ENCODE measurements around the gene CLIP3. TPM values are rescaled to one million over a fixed set of nuclear protein-coding genes. Genes with fewer than 3 reads are reported as not detected.

CLIP3 gene
- total and polyA plus RNA-seq, 12 donors: 1.3 to 20.1 (median 7.8) TPM

- H3K27me3 ChIP-seq: no peaks in the 10 kb centered on the region
- H3K4me3 ChIP-seq: no peak overlapping the region
- H3K27ac ChIP-seq: no peak overlapping the region
- H3K4me1 ChIP-seq (replicated peaks in 1 of 2): peaks cover 16 to 18% of the 10 kb centered on the region in 2 donors
- DNase-seq: no peak
- 88 to 100% (median 98%) methylated on average over 2 to 11 of the region's 11 CpGs for WGBS, 4 donors
- no peak for TF ChIP-seq POLR2A (IDR thresholded peaks at IDR 0.05)
- TF ChIP-seq, protein P1, sequence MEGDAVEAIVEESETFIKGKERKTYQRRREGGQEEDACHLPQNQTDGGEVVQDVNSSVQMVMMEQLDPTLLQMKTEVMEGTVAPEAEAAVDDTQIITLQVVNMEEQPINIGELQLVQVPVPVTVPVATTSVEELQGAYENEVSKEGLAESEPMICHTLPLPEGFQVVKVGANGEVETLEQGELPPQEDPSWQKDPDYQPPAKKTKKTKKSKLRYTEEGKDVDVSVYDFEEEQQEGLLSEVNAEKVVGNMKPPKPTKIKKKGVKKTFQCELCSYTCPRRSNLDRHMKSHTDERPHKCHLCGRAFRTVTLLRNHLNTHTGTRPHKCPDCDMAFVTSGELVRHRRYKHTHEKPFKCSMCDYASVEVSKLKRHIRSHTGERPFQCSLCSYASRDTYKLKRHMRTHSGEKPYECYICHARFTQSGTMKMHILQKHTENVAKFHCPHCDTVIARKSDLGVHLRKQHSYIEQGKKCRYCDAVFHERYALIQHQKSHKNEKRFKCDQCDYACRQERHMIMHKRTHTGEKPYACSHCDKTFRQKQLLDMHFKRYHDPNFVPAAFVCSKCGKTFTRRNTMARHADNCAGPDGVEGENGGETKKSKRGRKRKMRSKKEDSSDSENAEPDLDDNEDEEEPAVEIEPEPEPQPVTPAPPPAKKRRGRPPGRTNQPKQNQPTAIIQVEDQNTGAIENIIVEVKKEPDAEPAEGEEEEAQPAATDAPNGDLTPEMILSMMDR (IDR thresholded peaks at IDR 0.05): no peak
- H3K9me3 ChIP-seq (replicated peaks in 1 of 3): no peaks in the 10 kb centered on the region
- intact Hi-C loops (cut with DNase I): loop anchor here in 1 of 2 donors (5.0 kb wide), 1 partner anchor 42 kb away; the partner anchor contains the start of genes THAP8 and WDR62
- H3K36me3 ChIP-seq (replicated peaks in 1 of 2): no peaks in the 10 kb centered on the region
Observed at GRCh38 chr19:36010402-36010801, 22.3 kb downstream of the CLIP3 start.

DNA sequence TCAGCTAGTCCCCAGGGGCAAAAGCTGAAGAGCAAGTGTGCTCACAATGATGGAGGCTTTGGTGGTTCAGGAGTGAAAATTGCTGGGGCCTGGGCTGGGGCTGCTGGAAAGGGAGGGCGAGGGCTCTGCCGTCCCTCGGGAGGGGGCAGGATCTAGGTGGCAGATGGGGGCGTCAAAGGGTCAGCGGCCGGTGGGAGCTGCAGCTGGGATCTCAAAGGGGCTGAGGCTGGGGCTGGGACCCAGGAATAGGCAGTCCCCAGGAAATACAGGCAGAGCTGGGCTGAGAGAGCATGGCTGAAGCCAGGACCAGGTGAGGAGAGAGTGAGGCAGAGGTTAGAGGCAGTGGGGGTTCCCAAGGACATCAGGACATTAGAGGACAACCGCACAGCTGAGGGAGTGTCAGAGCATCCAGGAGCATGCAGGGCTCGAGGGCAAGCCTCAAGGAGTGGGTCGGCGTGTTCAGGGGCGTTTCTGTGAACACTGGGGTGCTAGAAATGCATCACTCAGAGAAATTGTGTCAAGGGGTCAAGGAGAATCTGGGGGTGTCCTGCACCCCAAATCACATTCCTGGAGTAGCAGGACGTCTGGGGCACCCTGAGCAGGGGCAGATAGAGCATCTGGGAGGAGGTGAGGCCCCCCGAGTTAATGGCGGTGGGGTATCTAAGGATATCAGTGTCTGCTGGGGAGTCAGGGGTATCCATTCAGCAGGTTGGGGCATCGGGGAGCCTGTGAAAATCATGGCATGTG is 22.9 kb downstream of the CLIP3 start:
- DNase-seq: no peak
- 33 to 49% (median 47%) methylated on average over 11 to 15 of the region's 15 CpGs for WGBS, 4 donors
- TF ChIP-seq POLR2A (IDR thresholded peaks at IDR 0.05): no peak
- TF ChIP-seq, protein P1 (IDR thresholded peaks at IDR 0.05): no peak

GRCh38 chr19:36009220-36009619 is 23.5 kb downstream of the CLIP3 start:
- Histone ChIP-seq H3K27me3 (no peaks in the 10 kb centered on the region), H3K9me3 (replicated peaks in 1 of 3) (no peaks in the 10 kb centered on the region), H3K4me1 (replicated peaks in 1 of 2) (peaks cover 11 to 12% of the 10 kb centered on the region in 2 donors), H3K4me3 (peak overlapping the region in 2 of 4 donors; percentile 14 to 50), H3K27ac (peak overlapping the region in 2 of 5 donors; percentile 38 to 53), H3K36me3 (replicated peaks in 1 of 2) (no peaks in the 10 kb centered on the region)
- intact Hi-C loops (cut with DNase I): no loop called here
- peak in 6 of 7 donors; percentile 64 to 85 (median 73) for DNase-seq
- WGBS, 4 donors: 1 to 4% (median 2%) methylated on average over 5 to 50 of the region's 50 CpGs
- TF ChIP-seq, protein P1 (IDR thresholded peaks at IDR 0.05): no peak
- peak; percentile 40 to 48 for TF ChIP-seq POLR2A (IDR thresholded peaks at IDR 0.05)

More for the DNA sequence above, 22.9 kb downstream of the CLIP3 start:
- Histone ChIP-seq H3K4me1 (replicated peaks in 1 of 2) (peaks cover 15 to 17% of the 10 kb centered on the region in 2 donors), H3K4me3 (peak overlapping the region in 1 of 4 donors; percentile 50), H3K27ac (peak overlapping the region in 2 of 5 donors; percentile 38 to 53), H3K36me3 (replicated peaks in 1 of 2) (no peaks in the 10 kb centered on the region), H3K9me3 (replicated peaks in 1 of 3) (no peaks in the 10 kb centered on the region), H3K27me3 (no peaks in the 10 kb centered on the region)
- intact Hi-C loops (cut with DNase I): loop anchor here in 1 of 2 donors (5.0 kb wide), 1 partner anchor 42 kb away; the partner anchor contains the start of genes THAP8 and WDR62

DNA sequence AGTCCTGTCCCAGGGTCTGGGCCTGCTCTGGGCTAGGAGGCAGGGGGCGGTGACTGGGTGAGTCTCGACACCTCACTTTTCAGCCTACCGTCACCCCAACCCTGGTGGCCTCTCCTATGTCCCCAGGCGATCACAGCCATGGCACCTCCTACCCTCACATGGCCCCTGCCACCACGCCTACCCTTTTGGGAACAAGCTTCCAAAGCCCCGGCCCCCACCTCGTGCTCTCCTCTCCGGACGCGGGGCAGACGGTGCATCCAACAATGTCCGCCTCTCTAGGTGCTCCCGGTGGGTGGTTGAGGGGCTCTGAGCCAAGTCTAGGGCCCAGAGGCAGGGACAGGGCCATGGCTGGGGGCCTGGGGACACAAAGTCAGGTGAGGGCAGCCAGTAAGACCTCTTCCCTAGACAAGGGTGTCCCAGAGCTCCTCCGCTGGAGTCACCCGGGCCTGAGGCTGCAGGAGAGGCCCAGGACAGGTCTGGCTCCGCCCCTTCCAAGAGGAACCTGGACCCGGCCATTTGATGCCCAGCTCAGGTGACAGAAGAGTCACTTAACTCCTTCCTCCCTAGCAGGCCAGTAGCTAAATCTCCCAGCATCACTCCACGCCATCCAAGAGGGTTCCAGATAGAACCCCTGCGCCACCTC is 24.2 kb downstream of the CLIP3 start, which contains the start of gene SYNE4:
TSS of gene SYNE4 (minus strand) at position 478 of the 643 bp plus-strand sequence. CDS start at position 346, 132 bp downstream.
- Histone ChIP-seq H3K9me3 (replicated peaks in 1 of 3) (no peaks in the 10 kb centered on the region), H3K27me3 (no peaks in the 10 kb centered on the region), H3K4me3 (peak within 1 kb of the TSS in 2 of 4 donors; percentile 14 to 50), H3K36me3 (replicated peaks in 1 of 2) (no peaks in the 10 kb centered on the region), H3K27ac (peak within 1 kb of the TSS in 2 of 5 donors; percentile 38 to 53), H3K4me1 (replicated peaks in 1 of 2) (peaks cover 9% of the 10 kb centered on the region in 2 donors)
- WGBS, 4 donors: 51 to 58% (median 55%) methylated on average over 9 to 19 of the region's 19 CpGs
- peak in 1 of 7 donors; percentile 77 for DNase-seq
- no peak for TF ChIP-seq POLR2A (IDR thresholded peaks at IDR 0.05)
- TF ChIP-seq, protein P1 (IDR thresholded peaks at IDR 0.05): no peak
- intact Hi-C loops (cut with DNase I): no loop called here

All from adrenal gland (tissue), 12 donors.